ENCODE measurements around the gene SIM2.

The SIM2 gene

GRCh38 chr21:36769051-36769839, 70.3 kb downstream of the SIM2 start:
- no peak for DNase-seq

GRCh38 chr21:36773117-36773516, 74.2 kb downstream of the SIM2 start:
- no peak for DNase-seq

- DNase-seq = no peak
Measured at GRCh38 chr21:36773995-36774394, 75.1 kb downstream of the SIM2 start.

GRCh38 chr21:36776981-36777617, 78.2 kb downstream of the SIM2 start:
- no peak for DNase-seq

- DNase-seq = no peak
Measured at GRCh38 chr21:36780861-36781260, 81.9 kb downstream of the SIM2 start.

- DNase-seq = no peak
Measured at GRCh38 chr21:36783612-36784374, 84.9 kb downstream of the SIM2 start.

GRCh38 chr21:36784947-36785346, 86.0 kb downstream of the SIM2 start:
- DNase-seq = no peak

GRCh38 chr21:36785615-36786014, 86.7 kb downstream of the SIM2 start:
- no peak for DNase-seq

- DNase-seq = no peak
Measured at GRCh38 chr21:36786186-36786585, 87.3 kb downstream of the SIM2 start.

GRCh38 chr21:36788120-36788638, 89.3 kb downstream of the SIM2 start:
- DNase-seq = no peak

- no peak for DNase-seq
Measured at GRCh38 chr21:36790616-36791015, 91.7 kb downstream of the SIM2 start.

GRCh38 chr21:36791180-36791579, 92.3 kb downstream of the SIM2 start:
- DNase-seq = no peak

- DNase-seq = no peak
Measured at GRCh38 chr21:36791695-36792470, 93.0 kb downstream of the SIM2 start.

- DNase-seq = no peak
Measured at GRCh38 chr21:36792505-36792967, 93.6 kb downstream of the SIM2 start.

GRCh38 chr21:36796070-36796469, 97.2 kb downstream of the SIM2 start:
- no peak for DNase-seq

- DNase-seq = no peak
Measured at GRCh38 chr21:36798491-36798890, 99.6 kb downstream of the SIM2 start.
